Progenitor cell of endocrine pancreas (in vitro differentiated cells): ENCODE data around the gene CEP112. TPM values are rescaled to one million over a fixed set of nuclear protein-coding genes. Genes with fewer than 3 reads are reported as not detected.

Experiments used
- DNase-seq: peaks from one replicate; pipeline ENCODE4 v3.0.0; 2021; ENCODE audit warnings: low spot score; ENCODE audit not compliant: unreplicated experiment
- H3K27ac Mint-ChIP-seq: 2 replicates; pipeline ENCODE4 v1.8.0; 2021; ENCODE audit warnings: mild to moderate bottlenecking, moderate library complexity, mixed read lengths
- H3K27me3 Mint-ChIP-seq: 2 replicates; pipeline ENCODE4 v1.8.0; 2021; ENCODE audit warnings: mixed read lengths
- H3K36me3 Mint-ChIP-seq: 2 replicates; pipeline ENCODE4 v1.8.0; 2022; ENCODE audit warnings: mixed read lengths; ENCODE audit not compliant: insufficient read depth
- H3K4me1 Mint-ChIP-seq: 2 replicates; pipeline ENCODE4 v1.8.0; 2021; ENCODE audit warnings: low read depth, mixed read lengths
- H3K4me3 Mint-ChIP-seq: 2 replicates; pipeline ENCODE4 v1.8.0; 2021; ENCODE audit warnings: low read depth, mild to moderate bottlenecking, moderate library complexity, mixed read lengths
- H3K9me3 Mint-ChIP-seq: 2 replicates; pipeline ENCODE4 v1.8.0; 2021; ENCODE audit warnings: low read depth, mixed read lengths
- CTCF ChIP-seq: fragments of 200-600 bp; sonication (generic); IDR thresholded peaks from one replicate; pipeline ENCODE4 v1.5.0; 2021; ENCODE audit warnings: antibody characterized with exemption, mild to moderate bottlenecking; ENCODE audit not compliant: unreplicated experiment
- total RNA-seq: library from RNA; stranded (reverse); gene quantifications from 2 replicates; pipeline ENCODE4 v1.2.1, GENCODE V29; 2021

Gene CEP112
- total RNA-seq, 1 donor from 2014 or later, result 24.3 TPM

GRCh38 chr17:65820306-65820705, 371.6 kb downstream of the CEP112 start:
- Mint-ChIP-seq H3K4me3 (no peak overlapping the region), H3K4me1 (no peaks in the 10 kb centered on the region), H3K36me3 (peaks cover 4% of the 10 kb centered on the region), H3K9me3 (peaks cover 2% of the 10 kb centered on the region), H3K27ac (no peak overlapping the region), H3K27me3 (no peaks in the 10 kb centered on the region)
- DNase-seq, result no peak
- no peak for TF ChIP-seq CTCF

- Mint-ChIP-seq H3K27ac (no peak overlapping the region), H3K9me3 (peaks cover 2% of the 10 kb centered on the region), H3K27me3 (no peaks in the 10 kb centered on the region), H3K4me1 (no peaks in the 10 kb centered on the region), H3K36me3 (peaks cover 4% of the 10 kb centered on the region), H3K4me3 (no peak overlapping the region)
- TF ChIP-seq CTCF, result no peak
- DNase-seq, result no peak
Observed at GRCh38 chr17:65819810-65820209, 372.1 kb downstream of the CEP112 start.

DNA sequence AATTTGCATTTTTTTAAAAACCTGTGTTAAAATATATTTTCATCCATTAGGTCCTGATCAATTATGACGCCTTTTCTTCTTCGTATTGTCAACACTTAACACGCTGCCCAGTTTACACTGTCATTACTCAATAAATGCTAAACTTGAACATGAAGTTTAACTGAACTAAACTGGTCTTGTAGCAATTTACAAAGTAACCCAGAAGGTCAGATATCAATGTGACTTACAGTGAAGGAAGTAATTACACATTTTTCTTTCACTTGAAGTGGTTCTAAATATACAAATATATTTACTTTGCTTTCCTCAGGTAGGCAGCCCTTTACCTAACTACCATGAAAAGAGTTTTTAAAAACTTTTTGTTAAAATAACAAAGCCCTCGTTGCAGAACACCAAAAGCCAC, 374.0 kb downstream of the CEP112 start:
- Mint-ChIP-seq H3K4me3 (no peak overlapping the region), H3K27ac (no peak overlapping the region), H3K9me3 (peaks cover 2% of the 10 kb centered on the region), H3K36me3 (no peaks in the 10 kb centered on the region), H3K27me3 (no peaks in the 10 kb centered on the region), H3K4me1 (no peaks in the 10 kb centered on the region)
- DNase-seq, result no peak
- TF ChIP-seq CTCF, result no peak

DNA sequence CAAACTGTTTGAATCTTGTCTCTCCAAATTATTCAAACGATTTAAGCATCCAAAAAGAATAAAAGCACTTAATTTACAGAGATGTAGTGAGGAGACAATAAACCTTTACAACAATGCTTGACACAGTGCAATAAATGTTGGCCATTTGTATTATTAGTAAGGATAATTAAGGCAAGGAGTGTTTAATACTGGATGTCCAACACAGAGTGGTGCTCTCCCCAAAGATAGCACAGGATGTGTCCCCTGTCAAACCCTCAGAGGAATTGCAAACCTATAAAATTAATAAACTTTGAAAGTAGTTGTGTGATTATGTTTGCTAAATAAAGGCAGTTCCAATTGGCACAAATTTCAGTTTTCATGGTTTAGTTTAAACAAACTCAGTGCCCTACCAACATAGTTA, 377.5 kb downstream of the CEP112 start:
- no peak for TF ChIP-seq CTCF
- no peaks in the 10 kb centered on the region for H3K4me1 Mint-ChIP-seq
- no peak overlapping the region for H3K4me3 Mint-ChIP-seq
- DNase-seq, result no peak
- no peaks in the 10 kb centered on the region for H3K27me3 Mint-ChIP-seq
- H3K36me3 Mint-ChIP-seq, result peaks cover 7% of the 10 kb centered on the region
- H3K9me3 Mint-ChIP-seq, result peaks cover 13% of the 10 kb centered on the region
- no peak overlapping the region for H3K27ac Mint-ChIP-seq

- no peak for DNase-seq
- Mint-ChIP-seq H3K9me3 (peaks cover 23% of the 10 kb centered on the region), H3K4me3 (no peak overlapping the region), H3K4me1 (no peaks in the 10 kb centered on the region), H3K27ac (no peak overlapping the region), H3K27me3 (no peaks in the 10 kb centered on the region), H3K36me3 (peaks cover 11% of the 10 kb centered on the region)
- no peak for TF ChIP-seq CTCF
Observed at GRCh38 chr17:65813306-65813705, 378.6 kb downstream of the CEP112 start.

GRCh38 chr17:65811043-65811442, 380.9 kb downstream of the CEP112 start:
- TF ChIP-seq CTCF, result no peak
- H3K4me1 Mint-ChIP-seq, result no peaks in the 10 kb centered on the region
- no peak overlapping the region for H3K27ac Mint-ChIP-seq
- peaks cover 38% of the 10 kb centered on the region for H3K9me3 Mint-ChIP-seq
- no peak for DNase-seq
- no peaks in the 10 kb centered on the region for H3K27me3 Mint-ChIP-seq
- peaks cover 24% of the 10 kb centered on the region for H3K36me3 Mint-ChIP-seq
- no peak overlapping the region for H3K4me3 Mint-ChIP-seq
